Ecto neural progenitor cell (in vitro differentiated cells): ENCODE results near the gene DUOXA2.
"Not testable (repeated sequence)": the region's sequence is repeated elsewhere in the genome, so short reads cannot be mapped to it uniquely, and the experiment has no call there.

ENCODE experiments used
- DNase-seq: peaks from one replicate; pipeline ENCODE4 v3.0.0-alpha.2; 2018; ENCODE audit warnings: low spot score

The DUOXA2 gene

GRCh38 chr15:45117308-45118130 is 3.4 kb downstream of the DUOXA2 start:
- DNase-seq: no peak

GRCh38 chr15:45118131-45118588 is 4.0 kb downstream of the DUOXA2 start:
- peak; percentile 92 for DNase-seq

- DNase-seq: no peak
Observed at GRCh38 chr15:45118996-45119395, 4.9 kb downstream of the DUOXA2 start.

- DNase-seq: no peak
Observed at GRCh38 chr15:45120081-45120972, 6.2 kb downstream of the DUOXA2 start.

GRCh38 chr15:45121020-45121419 is 6.9 kb downstream of the DUOXA2 start:
- no peak for DNase-seq

GRCh38 chr15:45121706-45122417 is 7.7 kb downstream of the DUOXA2 start:
- no peak for DNase-seq

- DNase-seq: no peak
Observed at GRCh38 chr15:45122719-45123118, 8.6 kb downstream of the DUOXA2 start.

- DNase-seq: no peak
Observed at GRCh38 chr15:45123397-45123796, 9.3 kb downstream of the DUOXA2 start.

- DNase-seq: no peak
Observed at GRCh38 chr15:45126535-45127158, 12.5 kb downstream of the DUOXA2 start.

DNA sequence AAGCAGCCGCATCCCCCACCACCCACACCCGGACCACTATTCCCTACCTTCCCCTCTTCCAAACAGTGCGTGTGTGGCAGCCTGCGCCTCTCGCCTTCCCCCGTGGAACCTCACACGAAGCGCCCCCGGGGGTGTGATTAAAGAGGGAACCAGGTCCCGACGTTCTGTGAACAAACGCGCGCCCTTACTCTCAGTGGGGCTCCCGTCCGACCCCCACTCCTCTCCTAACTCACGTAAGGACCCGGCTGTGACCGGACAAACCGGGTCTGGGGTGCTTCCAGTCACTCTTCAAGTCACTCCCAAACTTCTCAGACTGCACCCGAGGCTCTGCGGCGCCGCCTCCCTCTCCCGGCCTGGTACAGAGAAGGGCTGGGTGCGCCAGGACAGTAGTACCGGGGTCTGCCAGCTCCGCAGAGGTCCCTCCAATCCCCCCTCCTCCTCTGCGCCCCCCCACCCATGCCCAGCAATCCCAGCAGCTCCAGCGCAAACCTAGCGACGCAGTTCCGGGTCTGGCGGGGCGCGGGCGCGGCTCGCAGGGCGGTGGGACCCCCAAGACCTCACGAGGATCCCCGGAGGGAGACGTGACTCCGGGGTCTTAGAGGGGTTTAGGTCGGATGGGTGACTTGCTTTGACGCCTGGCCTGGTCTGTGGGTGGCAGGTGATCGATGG is 15.0 kb downstream of the DUOXA2 start:
- no peak for DNase-seq

DNA sequence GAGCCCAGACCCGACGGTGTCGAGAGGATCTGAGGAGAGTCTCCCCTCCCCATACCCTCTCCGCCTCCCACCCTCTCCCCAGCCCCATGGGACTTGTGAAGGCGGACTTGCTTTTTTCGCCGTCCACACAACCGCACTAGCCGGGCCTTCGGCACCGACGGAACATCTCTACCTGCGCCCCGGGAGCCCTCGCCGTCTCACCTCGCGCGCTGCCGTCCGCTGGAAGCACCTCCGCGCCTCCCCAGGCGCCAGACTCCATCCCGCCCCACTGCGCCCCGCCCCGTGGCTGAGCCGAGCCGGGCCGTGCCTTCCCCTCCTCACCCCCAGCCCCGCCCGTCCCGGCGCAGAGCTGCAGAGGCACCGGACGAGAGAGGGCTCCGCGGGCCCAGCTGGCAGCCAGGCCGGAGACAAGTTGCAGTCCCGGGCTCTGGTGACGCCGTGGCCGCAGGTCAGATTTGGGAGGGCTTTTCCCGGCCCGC is 15.6 kb downstream of the DUOXA2 start, which contains the start of the genes DUOX1 and DUOXA1:
TSS of gene DUOX1 (plus strand) at position 344 of the 479 bp plus-strand sequence. CDS start 1,973 bp downstream, outside the sequence.
TSS of gene DUOXA1 (minus strand) at position 229 of the 479 bp plus-strand sequence. CDS start 6,865 bp downstream, outside the sequence.
- peak; percentile 67 for DNase-seq

DNA sequence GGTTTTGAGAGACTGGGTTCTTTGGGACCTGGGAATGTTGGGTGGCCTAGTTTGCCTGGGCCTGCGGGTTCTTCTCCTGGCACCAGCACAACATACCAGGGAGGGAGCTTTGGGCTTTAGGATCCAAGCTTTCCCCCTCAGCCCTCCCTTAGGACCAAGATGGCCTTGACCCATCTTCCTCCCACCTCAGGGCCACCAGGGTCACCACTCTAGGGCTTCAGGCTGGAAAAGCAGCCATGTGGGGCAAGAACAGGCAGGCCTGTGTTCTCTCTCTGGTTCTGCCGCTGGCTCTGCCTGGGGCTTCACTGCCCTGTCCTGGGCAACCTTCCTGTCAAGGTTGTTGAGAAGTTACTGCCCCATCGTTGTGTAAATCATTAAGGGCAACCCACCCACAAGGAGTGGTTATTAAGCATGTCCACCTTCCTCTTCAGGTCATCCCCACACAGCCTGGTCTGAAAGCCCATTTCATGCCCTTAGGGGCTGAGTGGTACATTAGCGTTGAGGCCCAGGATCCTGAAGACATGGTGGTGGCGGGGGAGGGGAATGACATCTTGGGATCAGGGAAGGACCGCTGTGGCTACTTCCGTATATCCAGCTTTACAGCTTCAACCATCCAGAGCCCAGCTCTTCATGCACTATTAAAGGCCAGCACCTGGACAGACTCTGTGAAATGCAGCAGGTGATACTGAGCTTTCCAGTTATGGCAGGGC is 16.3 kb downstream of the DUOXA2 start:
- DNase-seq: no peak

DNA sequence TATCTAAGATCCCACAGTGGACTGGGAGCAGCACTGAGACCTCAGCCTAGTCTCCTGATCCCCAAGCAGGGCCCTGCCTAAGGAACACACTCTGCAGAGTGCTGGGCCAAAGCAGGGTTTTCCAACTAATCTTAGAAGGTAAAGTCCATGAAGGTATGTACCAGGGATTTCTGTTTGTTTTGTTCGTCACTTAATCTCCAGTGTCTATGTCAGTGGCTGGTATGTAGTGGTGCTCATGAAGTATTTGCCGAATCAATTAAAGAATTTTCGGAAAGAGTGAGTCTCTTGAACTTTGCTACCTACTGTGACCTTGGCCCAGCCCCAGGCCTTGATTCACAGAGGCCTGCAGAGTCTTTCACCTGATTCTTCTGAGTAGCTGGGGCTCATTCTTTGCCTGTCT is 17.4 kb downstream of the DUOXA2 start:
- DNase-seq: no peak

GRCh38 chr15:45132844-45133560 is 18.9 kb downstream of the DUOXA2 start:
- DNase-seq: no peak

GRCh38 chr15:45133561-45133920 is 19.4 kb downstream of the DUOXA2 start:
- DNase-seq: no peak

- no peak for DNase-seq
Observed at GRCh38 chr15:45134046-45134445, 19.9 kb downstream of the DUOXA2 start.

- DNase-seq: peak; percentile 62
Observed at GRCh38 chr15:45134682-45135604, 20.8 kb downstream of the DUOXA2 start.

- DNase-seq: not testable (repeated sequence)
Observed at GRCh38 chr15:45135705-45136377, 21.7 kb downstream of the DUOXA2 start.
